GM23248 (cell line): Measurements from ENCODE around the gene OR5AC2. TPM values are rescaled to one million over a fixed set of nuclear protein-coding genes. Genes with fewer than 3 reads are reported as not detected.

Experiments
- DNase-seq: peaks from one replicate; pipeline ENCODE4 v3.0.0-alpha.2; 2015
- H2AFZ ChIP-seq: fragments of 200-600 bp; sonication (generic); 2 replicates; pipeline ENCODE4 v1.6.1; 2016; ENCODE audit warnings: antibody characterized with exemption
- H3F3A ChIP-seq: fragments of 200-600 bp; sonication (generic); 2 replicates; pipeline ENCODE4 v1.6.1; 2016; ENCODE audit warnings: mild to moderate bottlenecking, antibody characterized with exemption, mixed run types; ENCODE audit not compliant: insufficient read depth
- H3K27ac ChIP-seq: fragments of 200-600 bp; sonication (generic); 2 replicates; pipeline ENCODE4 v1.5.1; 2016; ENCODE audit warnings: mild to moderate bottlenecking
- H3K27me3 ChIP-seq: fragments of 200-600 bp; sonication (generic); replicated peaks from 2 replicates; pipeline ENCODE4 v1.6.1; 2016; ENCODE audit warnings: mild to moderate bottlenecking; ENCODE audit not compliant: insufficient read depth
- H3K36me3 ChIP-seq: fragments of 200-600 bp; sonication (generic); 2 replicates; pipeline ENCODE4 v1.6.1; 2016; ENCODE audit warnings: low read depth, mild to moderate bottlenecking
- H3K4me1 ChIP-seq: fragments of 200-600 bp; sonication (generic); 2 replicates; pipeline ENCODE4 v1.6.1; 2016; ENCODE audit warnings: mild to moderate bottlenecking; ENCODE audit not compliant: insufficient read depth
- H3K4me2 ChIP-seq: fragments of 200-600 bp; sonication (generic); one replicate; pipeline ENCODE4 v1.6.1; 2016; ENCODE audit warnings: mild to moderate bottlenecking; ENCODE audit not compliant: unreplicated experiment
- H3K4me3 ChIP-seq: fragments of 200-600 bp; sonication (generic); 2 replicates; pipeline ENCODE4 v1.5.1; 2016; ENCODE audit warnings: mild to moderate bottlenecking
- H3K79me2 ChIP-seq: fragments of 200-600 bp; sonication (generic); 2 replicates; pipeline ENCODE4 v1.6.1; 2016; ENCODE audit warnings: mild to moderate bottlenecking; ENCODE audit not compliant: insufficient read depth
- H3K9ac ChIP-seq: fragments of 200-600 bp; sonication (generic); 2 replicates; pipeline ENCODE4 v1.6.1; 2016; ENCODE audit warnings: mild to moderate bottlenecking
- H3K9me2 ChIP-seq: fragments of 200-600 bp; sonication (generic); 2 replicates; pipeline ENCODE4 v1.6.1; 2016; ENCODE audit warnings: mixed run types, mild to moderate bottlenecking, moderate library complexity; ENCODE audit not compliant: insufficient read depth
- H3K9me3 ChIP-seq: fragments of 200-600 bp; sonication (generic); one replicate; pipeline ENCODE4 v1.6.1; 2017; ENCODE audit warnings: low read depth
- H4K20me1 ChIP-seq: fragments of 200-600 bp; sonication (generic); 2 replicates; pipeline ENCODE4 v1.6.0; 2016; ENCODE audit not compliant: insufficient read depth
- EZH2 ChIP-seq: fragments of 200-600 bp; sonication (generic); IDR thresholded peaks from 2 replicates; pipeline ENCODE4 v1.6.1; 2018; ENCODE audit warnings: antibody characterized with exemption, mild to moderate bottlenecking; ENCODE audit not compliant: insufficient read depth, poor library complexity, severe bottlenecking
- EZH2phosphoT487 ChIP-seq: fragments of 200-600 bp; sonication (generic); IDR thresholded peaks from 2 replicates; pipeline ENCODE4 v1.6.1; 2018; ENCODE audit warnings: antibody characterized with exemption, moderate library complexity, mild to moderate bottlenecking, low read depth; ENCODE audit not compliant: insufficient read depth
- WGBS, 2 experiments: methylation state at CpG; one replicate each; pipeline ENCODE4 v1.1.6; 2015 to 2017; ENCODE audit warnings: low lambda C conversion rate in 2 of 2, low coverage in 1 of 2; ENCODE audit errors: missing lambda C conversion rate in 2 of 2; 5-methylcytosine and 5-hydroxymethylcytosine counted together
- in situ Hi-C: fragments of 300-500 bp; cut with MboI; formaldehyde crosslinking; loops from 2 replicates; pipeline ENCODE4 v1.15.0; 2020
- polyA plus RNA-seq: library from polyadenylated mRNA; unstranded; fragments of >200 nt; fragmentation: Nextera tagmentation; extraction: Ambion mirVana; gene quantifications from 2 replicates; pipeline ENCODE4 v1.2.1, GENCODE V29; 2016
- total RNA-seq: library from RNA; depleted of rRNA; stranded (reverse); fragments of >200 nt; shearing (Covaris generic); gene quantifications from 2 replicates; pipeline ENCODE4 v1.2.3, GENCODE V29; 2014

OR5AC2 gene
- total and polyA plus RNA-seq, 2 experiments from 2014 or later: not detected

DNA sequence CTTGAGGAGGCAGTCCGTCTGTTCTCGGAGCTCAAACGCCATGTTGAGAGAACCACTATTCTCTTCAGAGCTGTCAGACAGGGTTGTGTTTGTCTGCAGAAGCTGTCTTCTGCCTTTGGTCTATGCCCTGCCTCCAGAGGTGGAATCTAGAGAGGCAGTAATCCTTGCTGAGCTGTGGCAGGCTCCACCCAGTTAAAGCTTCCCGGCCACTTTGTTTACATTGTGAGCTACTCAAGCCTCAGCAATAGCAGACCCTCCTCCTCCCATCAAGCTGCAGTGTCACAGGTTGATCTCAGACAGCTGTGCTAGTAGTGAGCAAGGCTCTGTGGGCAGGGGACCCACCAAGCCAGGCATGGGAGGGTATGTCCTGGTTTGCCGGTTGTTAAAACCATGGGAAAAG lies 8.9 kb downstream of the OR5AC2 start:
- Histone ChIP-seq H3F3A (no peaks in the 10 kb centered on the region), H3K9ac (no peak overlapping the region)

DNA sequence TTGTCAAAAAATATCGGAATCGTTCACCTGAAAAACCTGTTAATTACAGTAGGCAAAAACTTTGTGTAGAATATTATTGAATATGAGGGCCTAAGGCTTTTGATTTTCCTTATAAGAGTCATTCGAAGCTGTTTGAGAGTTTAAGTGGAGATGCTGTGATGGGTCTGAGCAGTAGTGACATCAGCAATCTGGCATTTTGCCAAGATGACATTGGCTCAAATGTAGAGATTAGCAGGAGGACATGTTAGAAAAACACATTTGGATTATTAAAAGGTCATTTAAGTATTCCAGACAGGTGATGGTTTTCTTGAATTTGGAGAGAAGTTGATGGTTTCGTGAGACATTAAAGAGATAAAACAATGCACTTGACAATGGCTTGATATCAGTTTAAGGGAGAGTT lies 12.9 kb downstream of the OR5AC2 start:
- Histone ChIP-seq H2AFZ (no peak overlapping the region), H3K27me3 (no peaks in the 10 kb centered on the region), H3K4me3 (no peak overlapping the region), H3K9ac (no peak overlapping the region), H3K4me1 (no peaks in the 10 kb centered on the region), H3K27ac (no peak overlapping the region), H3K9me3 (no peaks in the 10 kb centered on the region), H3K36me3 (no peaks in the 10 kb centered on the region), H3K4me2 (no peak overlapping the region), H4K20me1 (no peaks in the 10 kb centered on the region), H3F3A (no peaks in the 10 kb centered on the region), H3K9me2 (no peaks in the 10 kb centered on the region), H3K79me2 (no peaks in the 10 kb centered on the region)
- DNase-seq: no peak
- TF ChIP-seq EZH2phosphoT487 (no peak), EZH2 (no peak)
- 64 to 70% methylated on average over 4 of the region's 4 CpGs for WGBS, 2 experiments
- in situ Hi-C loops: no loop called here

More for the DNA sequence above, 8.9 kb downstream of the OR5AC2 start:
- Histone ChIP-seq H3K4me1 (no peaks in the 10 kb centered on the region), H4K20me1 (no peaks in the 10 kb centered on the region), H3K9me3 (no peaks in the 10 kb centered on the region), H3K27me3 (no peaks in the 10 kb centered on the region), H3K4me3 (no peak overlapping the region), H3K79me2 (no peaks in the 10 kb centered on the region), H3K9me2 (no peaks in the 10 kb centered on the region), H3K27ac (no peak overlapping the region), H3K4me2 (no peak overlapping the region), H2AFZ (no peak overlapping the region), H3K36me3 (no peaks in the 10 kb centered on the region)
- no peak for DNase-seq
- in situ Hi-C loops: no loop called here
- 47 to 66% methylated on average over 5 of the region's 5 CpGs for WGBS, 2 experiments
- TF ChIP-seq EZH2phosphoT487 (no peak), EZH2 (no peak)

DNA sequence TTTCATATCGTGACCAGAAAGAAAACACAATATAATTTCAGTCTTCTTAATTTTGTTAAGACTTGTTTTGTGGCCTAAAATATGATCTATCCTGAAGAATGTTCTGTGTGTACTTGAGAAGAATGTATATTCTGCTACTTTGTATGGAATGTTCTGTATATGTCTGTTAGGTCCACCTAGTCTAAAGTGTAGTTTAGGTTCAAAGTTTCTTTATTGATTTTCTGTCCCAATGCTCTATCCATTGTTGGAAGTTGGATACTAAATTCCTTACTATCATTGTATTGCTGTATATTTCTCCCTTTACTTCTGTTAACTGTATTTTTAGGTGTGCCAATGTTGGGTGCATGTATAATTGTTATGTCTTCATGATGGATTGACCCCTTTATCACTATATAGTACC lies 21.2 kb downstream of the OR5AC2 start:
- H3K27ac ChIP-seq: no peak overlapping the region
- no peaks in the 10 kb centered on the region for H4K20me1 ChIP-seq
- H3K4me2 ChIP-seq: no peak overlapping the region
- H3K9me2 ChIP-seq: no peaks in the 10 kb centered on the region
- TF ChIP-seq EZH2phosphoT487: no peak
- no peak for TF ChIP-seq EZH2
- 15 to 18% methylated on average over 1 of the region's 1 CpG for WGBS, 2 experiments
- no peak overlapping the region for H3K4me3 ChIP-seq
- no peaks in the 10 kb centered on the region for H3K4me1 ChIP-seq
- in situ Hi-C loops: no loop called here
- no peaks in the 10 kb centered on the region for H3K9me3 ChIP-seq
- no peaks in the 10 kb centered on the region for H3K27me3 ChIP-seq
- no peaks in the 10 kb centered on the region for H3K36me3 ChIP-seq
- H3F3A ChIP-seq: no peaks in the 10 kb centered on the region
- no peaks in the 10 kb centered on the region for H3K79me2 ChIP-seq
- DNase-seq: no peak
- H3K9ac ChIP-seq: no peak overlapping the region
- no peak overlapping the region for H2AFZ ChIP-seq

DNA sequence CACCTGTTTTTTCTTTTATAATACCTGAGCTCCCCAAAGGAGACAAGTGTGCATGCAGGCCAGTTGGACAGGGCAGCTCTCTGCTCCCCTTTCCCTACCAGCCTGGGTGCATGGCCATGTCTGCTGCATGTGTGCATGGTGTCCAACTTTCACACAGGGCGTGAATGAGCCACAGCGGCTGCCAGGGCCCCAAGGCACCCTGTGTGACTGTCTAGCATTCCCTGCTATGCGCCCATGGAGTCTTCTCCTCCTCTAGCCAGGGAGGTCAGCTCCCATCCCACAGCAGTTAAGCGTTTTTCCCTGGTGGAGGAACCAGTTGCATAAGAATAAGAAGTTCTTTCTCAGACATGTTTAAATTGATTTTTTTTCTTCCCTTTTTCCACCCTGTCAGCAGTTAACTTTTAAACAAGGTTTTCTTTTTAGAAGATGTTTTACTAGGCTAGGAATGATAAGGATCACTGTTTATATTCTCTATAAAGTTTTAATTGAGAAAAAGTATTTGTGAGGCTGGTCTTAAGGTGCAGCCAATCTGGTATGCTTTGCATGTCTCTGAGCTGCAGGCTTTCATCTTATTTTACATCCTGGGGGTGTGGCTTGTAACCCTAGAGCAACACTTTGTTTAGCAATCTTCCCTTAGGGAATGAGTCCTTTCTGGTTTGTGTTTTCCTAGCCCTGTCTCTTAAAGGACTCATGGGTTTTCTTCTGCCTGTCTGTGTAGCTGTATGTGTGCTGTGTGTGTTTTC lies 23.0 kb downstream of the OR5AC2 start:
- Histone ChIP-seq H3K9me3 (no peaks in the 10 kb centered on the region), H3K27me3 (no peaks in the 10 kb centered on the region), H3K27ac (no peak overlapping the region), H2AFZ (no peak overlapping the region), H3K36me3 (no peaks in the 10 kb centered on the region), H3K79me2 (no peaks in the 10 kb centered on the region), H4K20me1 (no peaks in the 10 kb centered on the region), H3K9ac (no peak overlapping the region), H3K4me2 (no peak overlapping the region), H3F3A (no peaks in the 10 kb centered on the region), H3K4me1 (no peaks in the 10 kb centered on the region), H3K9me2 (no peaks in the 10 kb centered on the region), H3K4me3 (no peak overlapping the region)
- WGBS, 2 experiments: 12 to 13% methylated on average over 4 of the region's 4 CpGs
- TF ChIP-seq EZH2phosphoT487 (no peak), EZH2 (no peak)
- in situ Hi-C loops: no loop called here
- no peak for DNase-seq

DNA sequence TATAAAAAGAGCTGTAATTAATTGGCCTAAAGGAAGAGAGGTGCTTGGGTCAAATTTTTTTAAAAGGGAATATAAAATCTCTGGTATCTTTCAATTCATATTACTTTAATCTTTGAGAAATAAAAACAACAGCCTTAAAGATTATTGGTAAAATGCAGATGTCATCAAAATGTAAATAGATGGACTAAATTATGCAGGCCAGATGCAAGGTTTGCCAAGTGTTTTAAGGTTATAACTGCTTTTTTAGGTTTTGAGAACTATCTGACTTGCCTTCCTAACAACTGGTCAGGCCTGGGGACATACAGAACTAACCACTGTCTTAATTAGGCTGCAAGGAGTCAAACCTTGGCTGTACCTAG lies 23.6 kb downstream of the OR5AC2 start:
- no peak for DNase-seq
- in situ Hi-C loops: no loop called here
- H3K36me3 ChIP-seq: no peaks in the 10 kb centered on the region
- no peak overlapping the region for H3K4me2 ChIP-seq
- H3K27ac ChIP-seq: no peak overlapping the region
- H3K79me2 ChIP-seq: no peaks in the 10 kb centered on the region
- H3K4me3 ChIP-seq: no peak overlapping the region
- H3K4me1 ChIP-seq: no peaks in the 10 kb centered on the region
- H3F3A ChIP-seq: no peaks in the 10 kb centered on the region
- H3K27me3 ChIP-seq: no peaks in the 10 kb centered on the region
- H3K9me3 ChIP-seq: no peaks in the 10 kb centered on the region
- TF ChIP-seq EZH2 (no peak), EZH2phosphoT487 (no peak)
- no peaks in the 10 kb centered on the region for H4K20me1 ChIP-seq
- no peaks in the 10 kb centered on the region for H3K9me2 ChIP-seq
- no peak overlapping the region for H3K9ac ChIP-seq
- H2AFZ ChIP-seq: no peak overlapping the region
